CD4-positive, alpha-beta T cell (primary cell): ENCODE measurements around the gene NUP210L. TPM values are rescaled to one million over a fixed set of nuclear protein-coding genes. Genes with fewer than 3 reads are reported as not detected.

Source experiments
- ATAC-seq: fragments of 200-7000 bp; cut with Tn5 transposase; one replicate; pipeline ENCODE4 v1.10.0; 2022; ENCODE audit warnings: mild to moderate bottlenecking; ENCODE audit not compliant: poor library complexity
- CTCF ChIA-PET: fragments of 350-600 bp; sonication (Branson Sonifier 250); formaldehyde crosslinking; loops from one replicate; lab custom pipeline; 2021; ENCODE audit warnings: antibody characterized with exemption, inconsistent platforms; lab: Charles Lee
- POLR2A ChIA-PET: fragments of 350-600 bp; sonication (Branson Sonifier 250); formaldehyde crosslinking; loops from one replicate; lab custom pipeline; 2021; ENCODE audit warnings: antibody characterized with exemption, inconsistent platforms; lab: Charles Lee
- DNase-seq, 14 experiments: peaks; one replicate each; pipeline ENCODE4 v3.0.0-alpha.2; 2013 to 2020; ENCODE audit warnings: mixed read lengths in 2 of 14
- H3K27ac ChIP-seq, 2 donors: one replicate each; pipeline versions ENCODE4 v1.5.1 to v1.7.0; 2013; ENCODE audit warnings: low read length in 2 of 2, low read depth in 1 of 2, mild to moderate bottlenecking in 1 of 2
- H3K27me3 ChIP-seq, 2 experiments: 1 replicate in 1 of 2; 2 replicates in 1 of 2; pipeline versions ENCODE4 v1.6.1 to v1.7.0; 2013; ENCODE audit warnings: low read length in 2 of 2, control low read depth in 1 of 2, mild to moderate bottlenecking in 1 of 2, moderate library complexity in 1 of 2; ENCODE audit not compliant: insufficient read depth in 2 of 2, control insufficient read depth in 1 of 2
- H3K36me3 ChIP-seq: one replicate; pipeline ENCODE4 v1.6.1; 2013; ENCODE audit warnings: low read length, control low read depth; ENCODE audit not compliant: insufficient read depth
- H3K4me1 ChIP-seq: one replicate; pipeline ENCODE4 v1.6.1; 2013; ENCODE audit warnings: low read length, control low read depth; ENCODE audit not compliant: insufficient read depth
- H3K4me3 ChIP-seq: one replicate; pipeline ENCODE4 v1.5.1; 2013; ENCODE audit warnings: mild to moderate bottlenecking, low read length, moderate library complexity
- H3K9me3 ChIP-seq, 2 experiments: 1 replicate in 1 of 2; 2 replicates in 1 of 2; pipeline versions ENCODE4 v1.6.1 to v1.7.0; 2013; ENCODE audit warnings: low read length in 2 of 2, mild to moderate bottlenecking in 2 of 2, control low read depth in 1 of 2, moderate library complexity in 1 of 2; ENCODE audit not compliant: control insufficient read depth in 1 of 2, insufficient read depth in 1 of 2
- H3K27ac Mint-ChIP-seq: one replicate; pipeline ENCODE4 v1.8.0; 2020; ENCODE audit warnings: mixed read lengths
- H3K27me3 Mint-ChIP-seq: one replicate; pipeline ENCODE4 v1.8.0; 2021; ENCODE audit warnings: mixed read lengths
- H3K36me3 Mint-ChIP-seq: one replicate; pipeline ENCODE4 v1.8.0; 2021; ENCODE audit warnings: low read depth, mixed read lengths
- H3K4me1 Mint-ChIP-seq: one replicate; pipeline ENCODE4 v1.8.0; 2021; ENCODE audit warnings: low read depth, mixed read lengths
- H3K4me3 Mint-ChIP-seq: one replicate; pipeline ENCODE4 v1.8.0; 2020; ENCODE audit warnings: mild to moderate bottlenecking, mixed read lengths
- H3K9me3 Mint-ChIP-seq: one replicate; pipeline ENCODE4 v1.8.0; 2020; ENCODE audit warnings: mixed read lengths
- intact Hi-C, 2 experiments: fragments of 100-400 bp; cut with DNase I in 1 of 2; cut with micrococcal nuclease in 1 of 2; formaldehyde crosslinking; loops; one replicate each; pipeline versions ENCODE4 v1.15.1 to v1.9.0; 2023 to 2025; cut with DNase I, micrococcal nuclease
- total RNA-seq, 174 experiments: library from RNA in 2 of 174; stranded (reverse) in 2 of 174; gene quantifications; one replicate each; pipeline ENCODE4 v1.2.3 and lab custom pipeline; 2021 to 2026
- TF ChIP-seq, protein P1 (sequence below): fragments of 200-600 bp; IDR thresholded peaks from one replicate; pipeline ENCODE4 v1.8.0; 2022; ENCODE audit warnings: antibody characterized with exemption, mild to moderate bottlenecking

Gene NUP210L
- total RNA-seq, 2 experiments from 2014 or later: 0.03 to 0.08 TPM

GRCh38 chr1:154157520-154158306, 2.8 kb upstream of the NUP210L start:
- H3K9me3 Mint-ChIP-seq: peaks cover 4% of the 10 kb centered on the region
- DNase-seq (peak; percentile 49 to 91 (median 65)), ATAC-seq (peak; percentile 98)
- Histone ChIP-seq H3K27ac (peak overlapping the region; percentile 55 to 68), H3K4me3 (no peak overlapping the region), H3K27me3 (no peaks in the 10 kb centered on the region), H3K9me3 (peaks cover 0 to 6% of the 10 kb centered on the region in 2 experiments), H3K4me1 (peaks cover 53% of the 10 kb centered on the region), H3K36me3 (peaks cover 69% of the 10 kb centered on the region)
- H3K27ac Mint-ChIP-seq: peak overlapping the region; percentile 92
- peaks cover 74% of the 10 kb centered on the region for H3K4me1 Mint-ChIP-seq
- TF ChIP-seq, protein P1, sequence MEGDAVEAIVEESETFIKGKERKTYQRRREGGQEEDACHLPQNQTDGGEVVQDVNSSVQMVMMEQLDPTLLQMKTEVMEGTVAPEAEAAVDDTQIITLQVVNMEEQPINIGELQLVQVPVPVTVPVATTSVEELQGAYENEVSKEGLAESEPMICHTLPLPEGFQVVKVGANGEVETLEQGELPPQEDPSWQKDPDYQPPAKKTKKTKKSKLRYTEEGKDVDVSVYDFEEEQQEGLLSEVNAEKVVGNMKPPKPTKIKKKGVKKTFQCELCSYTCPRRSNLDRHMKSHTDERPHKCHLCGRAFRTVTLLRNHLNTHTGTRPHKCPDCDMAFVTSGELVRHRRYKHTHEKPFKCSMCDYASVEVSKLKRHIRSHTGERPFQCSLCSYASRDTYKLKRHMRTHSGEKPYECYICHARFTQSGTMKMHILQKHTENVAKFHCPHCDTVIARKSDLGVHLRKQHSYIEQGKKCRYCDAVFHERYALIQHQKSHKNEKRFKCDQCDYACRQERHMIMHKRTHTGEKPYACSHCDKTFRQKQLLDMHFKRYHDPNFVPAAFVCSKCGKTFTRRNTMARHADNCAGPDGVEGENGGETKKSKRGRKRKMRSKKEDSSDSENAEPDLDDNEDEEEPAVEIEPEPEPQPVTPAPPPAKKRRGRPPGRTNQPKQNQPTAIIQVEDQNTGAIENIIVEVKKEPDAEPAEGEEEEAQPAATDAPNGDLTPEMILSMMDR: no peak
- H3K36me3 Mint-ChIP-seq: peaks cover 89% of the 10 kb centered on the region
- ChIA-PET POLR2A (interaction anchor here (0.7 to 5.0 kb wide), 17 partner anchors 10 to 779 kb away, joined by 3 to 41 read pairs (median 6); partner anchors contain the start of genes CHTOP, CREB3L4, HAX1 and PMVK), CTCF (interaction anchor here (0.7 to 1.9 kb wide), 7 partner anchors 9 to 41 kb away, joined by 3 to 5 read pairs (median 3); no protein-coding TSS in a partner anchor)
- intact Hi-C loops: loop anchor here (1.0 to 5.0 kb wide), 4 partner anchors 25 to 167 kb away; partner anchors contain the start of genes RPS27 (in 2 of the 2) and UBAP2L (in 1 of the 2)
- H3K27me3 Mint-ChIP-seq: no peaks in the 10 kb centered on the region
- H3K4me3 Mint-ChIP-seq: peak overlapping the region; percentile 74

DNA sequence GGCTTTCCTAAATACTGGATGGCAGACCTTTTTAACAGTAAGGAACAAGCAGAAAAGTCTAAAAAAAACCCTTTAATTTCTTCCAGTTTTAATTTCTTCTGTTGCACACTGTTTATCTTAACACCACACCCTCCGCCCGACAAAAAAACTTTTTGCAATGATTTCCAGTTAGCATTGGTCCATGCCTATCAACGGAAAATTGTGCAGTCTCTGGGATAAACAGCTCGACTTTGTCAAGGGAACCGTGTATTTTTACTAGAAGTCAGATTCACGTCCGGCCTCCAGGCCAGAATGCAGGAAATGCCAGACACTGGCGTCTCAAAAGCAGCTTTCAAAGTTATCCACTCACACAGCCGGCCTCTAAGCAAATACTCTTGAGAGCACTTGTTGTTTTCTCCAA, 378 bp upstream of the NUP210L start:
- H3K4me3 ChIP-seq: no peak overlapping the region
- peaks cover 0 to 6% of the 10 kb centered on the region in 2 experiments for H3K9me3 ChIP-seq
- H3K4me1 ChIP-seq: peaks cover 48% of the 10 kb centered on the region
- Mint-ChIP-seq H3K27ac (peak overlapping the region; percentile 92), H3K4me3 (no peak overlapping the region), H3K4me1 (peaks cover 64% of the 10 kb centered on the region), H3K36me3 (peaks cover 64% of the 10 kb centered on the region), H3K9me3 (peaks cover 4% of the 10 kb centered on the region), H3K27me3 (no peaks in the 10 kb centered on the region)
- DNase-seq: peak in 1 of 14 experiments; percentile 24
- POLR2A ChIA-PET: interaction anchor here (0.9 to 1.8 kb wide), 3 partner anchors 23 to 165 kb away, joined by 4 to 5 read pairs (median 4); partner anchors contain the start of genes RPS27 and UBAP2L
- ATAC-seq: no peak
- intact Hi-C loops: loop anchor here (5.0 kb wide), 2 partner anchors 67 to 163 kb away; partner anchors contain the start of genes RPS27 (in 1 of the 2) and UBAP2L (in 1 of the 2)
- H3K27me3 ChIP-seq: no peaks in the 10 kb centered on the region
- peaks cover 47% of the 10 kb centered on the region for H3K36me3 ChIP-seq
- peak overlapping the region; percentile 60 to 68 for H3K27ac ChIP-seq
- CTCF ChIA-PET: no interaction called here
- TF ChIP-seq, protein P1: no peak

DNA sequence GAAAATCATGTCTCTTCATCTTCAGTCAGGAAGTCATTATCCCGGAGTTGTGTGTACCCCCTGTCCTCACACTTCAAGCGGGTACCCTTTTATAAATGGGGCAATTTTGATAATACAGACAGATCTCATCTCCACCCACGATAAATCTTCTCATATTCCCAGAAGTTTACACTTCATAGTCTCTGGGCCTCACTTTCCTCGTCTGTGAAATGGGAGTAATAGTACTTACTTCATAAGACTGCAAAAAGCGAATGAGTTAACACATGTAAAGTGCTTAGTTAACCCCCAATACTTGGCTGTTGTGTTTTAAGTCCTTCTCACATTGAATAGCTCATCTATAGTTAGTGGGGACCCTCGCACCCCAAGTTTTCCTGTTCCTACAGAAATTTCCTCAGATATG, 820 bp downstream of the NUP210L start:
- H3K27ac Mint-ChIP-seq: peak overlapping the region; percentile 92
- Histone ChIP-seq H3K9me3 (no peaks in the 10 kb centered on the region), H3K27me3 (no peaks in the 10 kb centered on the region), H3K27ac (peak overlapping the region; percentile 60 to 68), H3K4me1 (peaks cover 43% of the 10 kb centered on the region), H3K36me3 (peaks cover 35% of the 10 kb centered on the region), H3K4me3 (no peak overlapping the region)
- ChIA-PET POLR2A (no interaction called here), CTCF (no interaction called here)
- H3K9me3 Mint-ChIP-seq: peaks cover 2% of the 10 kb centered on the region
- DNase-seq (no peak), ATAC-seq (no peak)
- no peak overlapping the region for H3K4me3 Mint-ChIP-seq
- H3K27me3 Mint-ChIP-seq: no peaks in the 10 kb centered on the region
- peaks cover 52% of the 10 kb centered on the region for H3K36me3 Mint-ChIP-seq
- H3K4me1 Mint-ChIP-seq: peaks cover 54% of the 10 kb centered on the region
- TF ChIP-seq, protein P1: no peak
- intact Hi-C loops: no loop called here
